Peyer's patch (tissue), 4 donors: ENCODE data around the gene GOLGA6L7.
"Not testable (repeated sequence)": the region's sequence is repeated elsewhere in the genome, so short reads cannot be mapped to it uniquely, and the experiment has no call there.

Experiments used
- POLR2A ChIP-seq, 2 donors: fragments of 450-650 bp; IDR thresholded peaks; one replicate each; pipeline ENCODE4 v1.5.1; 2017; ENCODE audit warnings: antibody characterized with exemption in 2 of 2, mild to moderate bottlenecking in 2 of 2, moderate library complexity in 2 of 2
- TF ChIP-seq, protein P1 (sequence below), 6 experiments: fragments of 450-650 bp in 4 of 6; fragments of 200-600 bp in 2 of 6; sonication (generic) in 1 of 6; IDR thresholded peaks; one replicate each; pipeline ENCODE4 v1.5.1; 2017 to 2019; ENCODE audit warnings: antibody characterized with exemption in 6 of 6, mild to moderate bottlenecking in 3 of 6, moderate library complexity in 1 of 6

GRCh38 chr15:28819019-28819929, 29.2 kb downstream of the GOLGA6L7 start:
- TF ChIP-seq, protein P1, sequence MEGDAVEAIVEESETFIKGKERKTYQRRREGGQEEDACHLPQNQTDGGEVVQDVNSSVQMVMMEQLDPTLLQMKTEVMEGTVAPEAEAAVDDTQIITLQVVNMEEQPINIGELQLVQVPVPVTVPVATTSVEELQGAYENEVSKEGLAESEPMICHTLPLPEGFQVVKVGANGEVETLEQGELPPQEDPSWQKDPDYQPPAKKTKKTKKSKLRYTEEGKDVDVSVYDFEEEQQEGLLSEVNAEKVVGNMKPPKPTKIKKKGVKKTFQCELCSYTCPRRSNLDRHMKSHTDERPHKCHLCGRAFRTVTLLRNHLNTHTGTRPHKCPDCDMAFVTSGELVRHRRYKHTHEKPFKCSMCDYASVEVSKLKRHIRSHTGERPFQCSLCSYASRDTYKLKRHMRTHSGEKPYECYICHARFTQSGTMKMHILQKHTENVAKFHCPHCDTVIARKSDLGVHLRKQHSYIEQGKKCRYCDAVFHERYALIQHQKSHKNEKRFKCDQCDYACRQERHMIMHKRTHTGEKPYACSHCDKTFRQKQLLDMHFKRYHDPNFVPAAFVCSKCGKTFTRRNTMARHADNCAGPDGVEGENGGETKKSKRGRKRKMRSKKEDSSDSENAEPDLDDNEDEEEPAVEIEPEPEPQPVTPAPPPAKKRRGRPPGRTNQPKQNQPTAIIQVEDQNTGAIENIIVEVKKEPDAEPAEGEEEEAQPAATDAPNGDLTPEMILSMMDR (IDR thresholded peaks at IDR 0.05): not testable (repeated sequence)
- TF ChIP-seq POLR2A (IDR thresholded peaks at IDR 0.05): not testable (repeated sequence)
